ENCODE results near the gene SHB. TPM values are rescaled to one million over a fixed set of nuclear protein-coding genes. Genes with fewer than 3 reads are reported as not detected.
A peak's percentile ranks its signal among the peaks of the same experiment; 100 is the strongest.

The SHB gene
- total RNA-seq, 1 experiment from 2014 or later, result 12.2 TPM

GRCh38 chr9:38017885-38018186, 51.2 kb downstream of the SHB start (continued):
- no peak for TF ChIP-seq FOXP1 (CRISPR knock-in tag; IDR thresholded peaks at IDR 0.05; ENCODE audit: borderline replicate concordance)
- TF ChIP-seq, protein P1, sequence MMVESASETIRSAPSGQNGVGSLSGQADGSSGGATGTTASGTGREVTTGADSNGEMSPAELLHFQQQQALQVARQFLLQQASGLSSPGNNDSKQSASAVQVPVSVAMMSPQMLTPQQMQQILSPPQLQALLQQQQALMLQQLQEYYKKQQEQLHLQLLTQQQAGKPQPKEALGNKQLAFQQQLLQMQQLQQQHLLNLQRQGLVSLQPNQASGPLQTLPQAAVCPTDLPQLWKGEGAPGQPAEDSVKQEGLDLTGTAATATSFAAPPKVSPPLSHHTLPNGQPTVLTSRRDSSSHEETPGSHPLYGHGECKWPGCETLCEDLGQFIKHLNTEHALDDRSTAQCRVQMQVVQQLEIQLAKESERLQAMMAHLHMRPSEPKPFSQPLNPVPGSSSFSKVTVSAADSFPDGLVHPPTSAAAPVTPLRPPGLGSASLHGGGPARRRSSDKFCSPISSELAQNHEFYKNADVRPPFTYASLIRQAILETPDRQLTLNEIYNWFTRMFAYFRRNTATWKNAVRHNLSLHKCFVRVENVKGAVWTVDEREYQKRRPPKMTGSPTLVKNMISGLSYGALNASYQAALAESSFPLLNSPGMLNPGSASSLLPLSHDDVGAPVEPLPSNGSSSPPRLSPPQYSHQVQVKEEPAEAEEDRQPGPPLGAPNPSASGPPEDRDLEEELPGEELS (CRISPR knock-in tag; IDR thresholded peaks at IDR 0.05), result no peak

DNA sequence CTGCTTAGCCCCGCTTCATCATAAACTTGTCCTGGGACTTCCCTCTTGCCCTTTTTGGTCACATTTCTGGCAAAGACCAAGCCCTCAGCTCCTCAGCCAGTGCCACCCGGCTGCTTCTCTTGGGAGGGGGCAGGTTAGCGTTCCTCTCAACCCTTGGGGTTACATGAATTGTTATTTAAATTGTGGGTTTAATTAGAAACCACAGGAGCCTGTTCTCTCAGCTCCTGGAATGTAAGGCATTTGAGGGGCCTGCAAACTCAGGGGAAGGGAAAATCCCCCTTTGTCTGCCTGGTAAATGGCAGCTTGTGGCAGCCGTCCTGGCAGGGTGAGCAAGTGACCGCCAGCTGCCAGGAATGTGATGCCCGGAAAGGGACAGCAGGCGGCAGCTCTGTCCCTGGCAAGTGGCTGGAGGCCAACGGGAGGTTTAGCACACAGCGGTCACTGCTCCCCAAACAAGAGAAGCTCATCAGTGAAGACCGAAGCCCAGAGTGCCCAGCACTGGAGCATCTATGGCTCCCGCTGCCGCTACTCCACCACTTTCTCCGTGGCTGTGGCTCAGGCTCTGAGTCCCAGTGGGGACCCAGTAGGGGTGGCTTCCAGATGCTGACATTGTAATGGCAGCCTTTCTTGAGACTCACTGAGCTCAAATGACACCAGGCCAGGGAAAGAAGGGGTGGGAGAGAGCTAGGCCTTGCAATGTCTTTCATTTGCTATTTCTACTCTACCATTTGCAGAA, 51.7 kb downstream of the SHB start:
- Mint-ChIP-seq H3K9me3 (no peaks in the 10 kb centered on the region), H3K4me3 (peak overlapping the region; percentile 49), H3K27me3 (ENCODE audit: low read depth) (no peaks in the 10 kb centered on the region; the same call in 1 of the 2 replicates), H3K36me3 (peaks cover 6% of the 10 kb centered on the region; the same call in 1 of the 2 replicates), H3K27ac (peak overlapping the region; percentile 97), H3K4me1 (peaks cover 93% of the 10 kb centered on the region)
- ATAC-seq (peak; percentile 88), DNase-seq (ENCODE audit: low spot score) (peak; percentile 85)
- ChIA-PET CTCF (interaction anchor here (0.8 to 4.4 kb wide), 39 partner anchors 9 to 399 kb away, joined by 3 to 61 read pairs (median 6); partner anchors contain the start of gene SHB), POLR2A (interaction anchor here (0.7 to 1.4 kb wide), 7 partner anchors 9 to 55 kb away, joined by 3 to 21 read pairs (median 5); partner anchors contain the start of gene SHB)
- no peak for TF ChIP-seq NR3C1 (CRISPR knock-in tag; conservative IDR thresholded peaks at IDR 0.05; ENCODE audit: low read depth)
- no peak for TF ChIP-seq GTF2I (CRISPR knock-in tag; conservative IDR thresholded peaks at IDR 0.05)
- TF ChIP-seq, protein P2, sequence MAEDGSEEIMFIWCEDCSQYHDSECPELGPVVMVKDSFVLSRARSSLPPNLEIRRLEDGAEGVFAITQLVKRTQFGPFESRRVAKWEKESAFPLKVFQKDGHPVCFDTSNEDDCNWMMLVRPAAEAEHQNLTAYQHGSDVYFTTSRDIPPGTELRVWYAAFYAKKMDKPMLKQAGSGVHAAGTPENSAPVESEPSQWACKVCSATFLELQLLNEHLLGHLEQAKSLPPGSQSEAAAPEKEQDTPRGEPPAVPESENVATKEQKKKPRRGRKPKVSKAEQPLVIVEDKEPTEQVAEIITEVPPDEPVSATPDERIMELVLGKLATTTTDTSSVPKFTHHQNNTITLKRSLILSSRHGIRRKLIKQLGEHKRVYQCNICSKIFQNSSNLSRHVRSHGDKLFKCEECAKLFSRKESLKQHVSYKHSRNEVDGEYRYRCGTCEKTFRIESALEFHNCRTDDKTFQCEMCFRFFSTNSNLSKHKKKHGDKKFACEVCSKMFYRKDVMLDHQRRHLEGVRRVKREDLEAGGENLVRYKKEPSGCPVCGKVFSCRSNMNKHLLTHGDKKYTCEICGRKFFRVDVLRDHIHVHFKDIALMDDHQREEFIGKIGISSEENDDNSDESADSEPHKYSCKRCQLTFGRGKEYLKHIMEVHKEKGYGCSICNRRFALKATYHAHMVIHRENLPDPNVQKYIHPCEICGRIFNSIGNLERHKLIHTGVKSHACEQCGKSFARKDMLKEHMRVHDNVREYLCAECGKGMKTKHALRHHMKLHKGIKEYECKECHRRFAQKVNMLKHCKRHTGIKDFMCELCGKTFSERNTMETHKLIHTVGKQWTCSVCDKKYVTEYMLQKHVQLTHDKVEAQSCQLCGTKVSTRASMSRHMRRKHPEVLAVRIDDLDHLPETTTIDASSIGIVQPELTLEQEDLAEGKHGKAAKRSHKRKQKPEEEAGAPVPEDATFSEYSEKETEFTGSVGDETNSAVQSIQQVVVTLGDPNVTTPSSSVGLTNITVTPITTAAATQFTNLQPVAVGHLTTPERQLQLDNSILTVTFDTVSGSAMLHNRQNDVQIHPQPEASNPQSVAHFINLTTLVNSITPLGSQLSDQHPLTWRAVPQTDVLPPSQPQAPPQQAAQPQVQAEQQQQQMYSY (CRISPR knock-in tag; IDR thresholded peaks at IDR 0.05), result no peak
- TF ChIP-seq NR1H2 (CRISPR knock-in tag; IDR thresholded peaks at IDR 0.05), result no peak
- no peak for TF ChIP-seq ATF6 (CRISPR knock-in tag; IDR thresholded peaks at IDR 0.05)
- TF ChIP-seq, protein P3, sequence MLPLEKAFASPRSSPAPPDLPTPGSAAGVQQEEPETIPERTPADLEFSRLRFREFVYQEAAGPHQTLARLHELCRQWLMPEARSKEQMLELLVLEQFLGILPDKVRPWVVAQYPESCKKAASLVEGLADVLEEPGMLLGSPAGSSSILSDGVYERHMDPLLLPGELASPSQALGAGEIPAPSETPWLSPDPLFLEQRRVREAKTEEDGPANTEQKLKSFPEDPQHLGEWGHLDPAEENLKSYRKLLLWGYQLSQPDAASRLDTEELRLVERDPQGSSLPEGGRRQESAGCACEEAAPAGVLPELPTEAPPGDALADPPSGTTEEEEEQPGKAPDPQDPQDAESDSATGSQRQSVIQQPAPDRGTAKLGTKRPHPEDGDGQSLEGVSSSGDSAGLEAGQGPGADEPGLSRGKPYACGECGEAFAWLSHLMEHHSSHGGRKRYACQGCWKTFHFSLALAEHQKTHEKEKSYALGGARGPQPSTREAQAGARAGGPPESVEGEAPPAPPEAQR (CRISPR knock-in tag; IDR thresholded peaks at IDR 0.05), result no peak
- no peak for TF ChIP-seq SMAD3 (CRISPR knock-in tag; IDR thresholded peaks at IDR 0.05; ENCODE audit: borderline replicate concordance)
- no peak for TF ChIP-seq ZNF121 (CRISPR knock-in tag; IDR thresholded peaks at IDR 0.05)
- TF ChIP-seq GABPB1 (CRISPR knock-in tag; IDR thresholded peaks at IDR 0.05), result no peak
- no peak for TF ChIP-seq ZNF416 (CRISPR knock-in tag; IDR thresholded peaks at IDR 0.05)
- no peak for TF ChIP-seq ATF3 (CRISPR knock-in tag; conservative IDR thresholded peaks at IDR 0.05)
- TF ChIP-seq SP1 (CRISPR knock-in tag; conservative IDR thresholded peaks at IDR 0.05), result peak; percentile 24
- no peak for TF ChIP-seq OVOL2 (CRISPR knock-in tag; IDR thresholded peaks at IDR 0.05; ENCODE audit: borderline replicate concordance)
- TF ChIP-seq, protein P4, sequence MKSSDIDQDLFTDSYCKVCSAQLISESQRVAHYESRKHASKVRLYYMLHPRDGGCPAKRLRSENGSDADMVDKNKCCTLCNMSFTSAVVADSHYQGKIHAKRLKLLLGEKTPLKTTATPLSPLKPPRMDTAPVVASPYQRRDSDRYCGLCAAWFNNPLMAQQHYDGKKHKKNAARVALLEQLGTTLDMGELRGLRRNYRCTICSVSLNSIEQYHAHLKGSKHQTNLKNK (CRISPR knock-in tag; IDR thresholded peaks at IDR 0.05), result no peak
- TF ChIP-seq TCF7 (CRISPR knock-in tag; IDR thresholded peaks at IDR 0.05; ENCODE audit: low read depth), result no peak
- TF ChIP-seq, protein P1 (CRISPR knock-in tag; IDR thresholded peaks at IDR 0.05), result no peak
- TF ChIP-seq, protein P5, sequence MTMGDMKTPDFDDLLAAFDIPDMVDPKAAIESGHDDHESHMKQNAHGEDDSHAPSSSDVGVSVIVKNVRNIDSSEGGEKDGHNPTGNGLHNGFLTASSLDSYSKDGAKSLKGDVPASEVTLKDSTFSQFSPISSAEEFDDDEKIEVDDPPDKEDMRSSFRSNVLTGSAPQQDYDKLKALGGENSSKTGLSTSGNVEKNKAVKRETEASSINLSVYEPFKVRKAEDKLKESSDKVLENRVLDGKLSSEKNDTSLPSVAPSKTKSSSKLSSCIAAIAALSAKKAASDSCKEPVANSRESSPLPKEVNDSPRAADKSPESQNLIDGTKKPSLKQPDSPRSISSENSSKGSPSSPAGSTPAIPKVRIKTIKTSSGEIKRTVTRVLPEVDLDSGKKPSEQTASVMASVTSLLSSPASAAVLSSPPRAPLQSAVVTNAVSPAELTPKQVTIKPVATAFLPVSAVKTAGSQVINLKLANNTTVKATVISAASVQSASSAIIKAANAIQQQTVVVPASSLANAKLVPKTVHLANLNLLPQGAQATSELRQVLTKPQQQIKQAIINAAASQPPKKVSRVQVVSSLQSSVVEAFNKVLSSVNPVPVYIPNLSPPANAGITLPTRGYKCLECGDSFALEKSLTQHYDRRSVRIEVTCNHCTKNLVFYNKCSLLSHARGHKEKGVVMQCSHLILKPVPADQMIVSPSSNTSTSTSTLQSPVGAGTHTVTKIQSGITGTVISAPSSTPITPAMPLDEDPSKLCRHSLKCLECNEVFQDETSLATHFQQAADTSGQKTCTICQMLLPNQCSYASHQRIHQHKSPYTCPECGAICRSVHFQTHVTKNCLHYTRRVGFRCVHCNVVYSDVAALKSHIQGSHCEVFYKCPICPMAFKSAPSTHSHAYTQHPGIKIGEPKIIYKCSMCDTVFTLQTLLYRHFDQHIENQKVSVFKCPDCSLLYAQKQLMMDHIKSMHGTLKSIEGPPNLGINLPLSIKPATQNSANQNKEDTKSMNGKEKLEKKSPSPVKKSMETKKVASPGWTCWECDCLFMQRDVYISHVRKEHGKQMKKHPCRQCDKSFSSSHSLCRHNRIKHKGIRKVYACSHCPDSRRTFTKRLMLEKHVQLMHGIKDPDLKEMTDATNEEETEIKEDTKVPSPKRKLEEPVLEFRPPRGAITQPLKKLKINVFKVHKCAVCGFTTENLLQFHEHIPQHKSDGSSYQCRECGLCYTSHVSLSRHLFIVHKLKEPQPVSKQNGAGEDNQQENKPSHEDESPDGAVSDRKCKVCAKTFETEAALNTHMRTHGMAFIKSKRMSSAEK (CRISPR knock-in tag; IDR thresholded peaks at IDR 0.05; ENCODE audit: borderline replicate concordance), result 0 out of 2 replicates have a peak, but pooled peaks have one; percentile 5

Measured in WTC11 (cell line).